Calu3 (cell line): ENCODE measurements around the gene ENDOU. TPM values are rescaled to one million over a fixed set of nuclear protein-coding genes. Genes with fewer than 3 reads are reported as not detected.
A peak's percentile ranks its signal among the peaks of the same experiment; 100 is the strongest.

Experiments used
- BruUV-seq: library from RNA; stranded (reverse); fragments of 400-500 nt; replicated peaks from 2 replicates; lab custom pipeline; 2021; lab: Mats Ljungman, UMichigan
- CTCF ChIA-PET: fragments of 300-600 bp; sonication (Branson Sonifier 250); formaldehyde crosslinking; loops from one replicate; lab custom pipeline; 2022; ENCODE audit warnings: antibody characterized with exemption; lab: Charles Lee
- DNase-seq: peaks from one replicate; pipeline ENCODE4 v3.0.0; 2022
- H3K27ac Mint-ChIP-seq: one replicate; pipeline ENCODE4 v1.8.0; 2022; ENCODE audit warnings: mixed read lengths; ENCODE audit not compliant: unreplicated experiment
- H3K27me3 Mint-ChIP-seq: one replicate; pipeline ENCODE4 v1.8.0; 2022; ENCODE audit warnings: mixed read lengths; ENCODE audit not compliant: unreplicated experiment
- H3K36me3 Mint-ChIP-seq: one replicate; pipeline ENCODE4 v1.8.0; 2022; ENCODE audit warnings: mild to moderate bottlenecking, moderate library complexity, mixed read lengths; ENCODE audit not compliant: insufficient read depth, unreplicated experiment
- H3K4me1 Mint-ChIP-seq: one replicate; pipeline ENCODE4 v1.8.0; 2022; ENCODE audit warnings: mild to moderate bottlenecking, low read depth, mixed read lengths; ENCODE audit not compliant: unreplicated experiment
- H3K4me3 Mint-ChIP-seq: one replicate; pipeline ENCODE4 v1.8.0; 2022; ENCODE audit warnings: mild to moderate bottlenecking, low read depth, moderate library complexity, mixed read lengths; ENCODE audit not compliant: unreplicated experiment
- H3K9me3 Mint-ChIP-seq: one replicate; pipeline ENCODE4 v1.8.0; 2022; ENCODE audit warnings: low read depth, mixed read lengths; ENCODE audit not compliant: unreplicated experiment
- CTCF ChIP-seq: fragments of 200-600 bp; IDR thresholded peaks from one replicate; pipeline ENCODE4 v1.8.0; 2022; ENCODE audit warnings: antibody characterized with exemption; ENCODE audit not compliant: unreplicated experiment
- intact Hi-C: fragments of 100-400 bp; cut with micrococcal nuclease; formaldehyde crosslinking; loops from one replicate; pipeline ENCODE4 v1.10.0; 2022; ENCODE audit not compliant: unreplicated experiment
- total RNA-seq: library from RNA; stranded (reverse); gene quantifications from 2 replicates; pipeline ENCODE4 v1.2.3, GENCODE V29; 2022

The ENDOU gene
- total RNA-seq, 1 experiment from 2014 or later, result not detected

DNA sequence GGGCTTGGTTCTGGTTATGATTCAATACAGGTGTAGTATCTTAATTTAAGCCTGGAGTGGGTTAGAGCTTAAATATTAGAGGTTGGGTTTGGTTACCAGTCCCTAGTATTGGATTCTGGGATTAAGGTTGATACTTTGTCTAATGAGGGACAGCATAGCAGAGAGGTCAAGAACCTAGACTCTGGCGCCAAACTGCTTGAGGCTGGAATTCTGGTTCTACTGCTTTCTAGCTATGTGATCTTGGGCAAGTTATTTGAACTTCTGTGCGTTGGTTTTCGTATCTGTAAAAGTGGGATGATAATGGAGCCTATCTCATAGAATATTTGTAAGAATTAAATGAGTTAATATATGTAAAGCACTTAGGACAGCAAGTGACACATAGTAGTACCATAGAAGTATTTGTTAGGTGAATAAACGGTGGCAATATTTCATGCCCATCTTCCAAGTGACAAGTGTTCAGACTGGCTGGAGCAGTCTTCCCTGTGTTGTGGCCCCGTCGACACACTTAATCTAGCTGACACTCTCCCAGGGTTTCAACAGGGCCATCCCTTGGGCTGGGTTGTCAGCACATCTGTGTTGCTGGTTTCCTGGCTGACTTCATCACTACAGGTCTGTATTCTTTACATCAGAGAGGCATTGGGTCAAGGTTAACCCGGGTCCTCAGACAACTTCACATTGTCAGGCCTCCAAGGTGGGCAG lies 3.0 kb downstream of the ENDOU start:
- no peak for TF ChIP-seq CTCF
- Mint-ChIP-seq H3K9me3 (no peaks in the 10 kb centered on the region), H3K4me3 (no peak overlapping the region), H3K27me3 (no peaks in the 10 kb centered on the region), H3K27ac (no peak overlapping the region), H3K4me1 (peaks cover 13% of the 10 kb centered on the region), H3K36me3 (no peaks in the 10 kb centered on the region)
- intact Hi-C loops, result no loop called here
- DNase-seq, result no peak
- CTCF ChIA-PET, result no interaction called here
- no TSS peak for BruUV-seq

GRCh38 chr12:47721431-47721973 lies 3.8 kb downstream of the ENDOU start:
- Mint-ChIP-seq H3K4me1 (peaks cover 13% of the 10 kb centered on the region), H3K36me3 (no peaks in the 10 kb centered on the region), H3K4me3 (no peak overlapping the region), H3K27me3 (no peaks in the 10 kb centered on the region), H3K9me3 (no peaks in the 10 kb centered on the region), H3K27ac (no peak overlapping the region)
- no peak for DNase-seq
- CTCF ChIA-PET, result no interaction called here
- no peak for TF ChIP-seq CTCF
- no TSS peak for BruUV-seq
- intact Hi-C loops, result no loop called here

GRCh38 chr12:47718531-47718930 lies 6.8 kb downstream of the ENDOU start:
- Mint-ChIP-seq H3K9me3 (no peaks in the 10 kb centered on the region), H3K27ac (no peak overlapping the region), H3K4me1 (peaks cover 13% of the 10 kb centered on the region), H3K4me3 (no peak overlapping the region), H3K27me3 (no peaks in the 10 kb centered on the region), H3K36me3 (no peaks in the 10 kb centered on the region)
- no peak for TF ChIP-seq CTCF
- CTCF ChIA-PET, result no interaction called here
- intact Hi-C loops, result no loop called here
- BruUV-seq, result no TSS peak
- DNase-seq, result no peak

DNA sequence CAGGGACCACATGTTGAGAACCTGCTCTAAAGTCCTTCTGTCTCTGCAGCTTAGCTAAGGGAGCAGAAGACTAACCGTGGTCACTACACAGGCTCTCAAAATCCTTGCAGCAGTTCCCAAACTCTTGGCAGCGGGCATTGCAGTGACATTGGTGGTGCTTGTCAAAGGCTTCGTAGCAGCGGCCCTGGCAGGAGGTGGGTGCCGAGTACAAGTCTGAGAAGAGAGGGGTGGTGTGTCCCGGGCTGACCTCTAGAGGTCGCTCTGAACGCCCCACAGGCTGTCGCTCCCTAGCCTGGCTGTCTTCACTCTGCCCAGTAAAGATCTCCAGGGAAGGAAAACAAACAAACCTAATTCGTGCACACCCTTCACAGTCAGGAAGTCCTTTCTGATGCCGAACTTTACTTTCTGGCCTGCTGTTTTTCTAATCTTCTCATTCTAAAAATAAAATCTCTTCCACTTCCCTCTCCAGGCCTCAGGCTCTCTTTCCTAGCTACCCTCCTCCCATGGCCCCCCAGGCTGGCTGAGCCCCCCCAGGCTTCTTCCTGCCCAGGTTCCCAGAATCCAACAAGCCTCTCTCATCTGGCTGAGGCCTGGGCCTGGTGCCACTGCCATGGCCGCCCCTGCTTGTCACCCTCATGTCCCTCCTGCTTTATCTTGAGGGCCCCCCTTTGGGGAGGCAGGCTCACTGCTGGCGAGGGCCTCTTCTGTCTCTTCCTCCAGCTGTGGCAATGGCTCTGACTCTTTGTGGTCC lies 7.7 kb downstream of the ENDOU start:
- DNase-seq, result peak; percentile 43
- TF ChIP-seq CTCF, result no peak
- BruUV-seq, result no TSS peak
- no peaks in the 10 kb centered on the region for H3K9me3 Mint-ChIP-seq
- no peaks in the 10 kb centered on the region for H3K36me3 Mint-ChIP-seq
- CTCF ChIA-PET, result no interaction called here
- intact Hi-C loops, result no loop called here
- no peak overlapping the region for H3K27ac Mint-ChIP-seq
- no peak overlapping the region for H3K4me3 Mint-ChIP-seq
- no peaks in the 10 kb centered on the region for H3K27me3 Mint-ChIP-seq
- H3K4me1 Mint-ChIP-seq, result peaks cover 12% of the 10 kb centered on the region
